GM06990 (cell line): Measurements from ENCODE around the gene CDK13.

Source experiments
- DNase-seq: peaks from one replicate; pipeline ENCODE4 v3.0.0-alpha.2; 2011; ENCODE audit not compliant: insufficient read length; ENCODE audit errors: extremely low read depth
- H3K27me3 ChIP-seq: replicated peaks from 2 replicates; pipeline ENCODE4 v1.6.0; 2011; ENCODE audit warnings: low read length; ENCODE audit not compliant: control insufficient read depth, insufficient read depth
- H3K36me3 ChIP-seq: 2 replicates; pipeline ENCODE4 v1.5.1; 2011; ENCODE audit warnings: low read length; ENCODE audit not compliant: control insufficient read depth, insufficient read depth
- H3K4me3 ChIP-seq: replicated peaks from 2 replicates; pipeline ENCODE4 v1.5.1; 2011; ENCODE audit warnings: low read depth, mild to moderate bottlenecking, control low read depth, low read length
- CTCF ChIP-seq: IDR thresholded peaks from 2 replicates; pipeline ENCODE4 v1.5.1; 2011; ENCODE audit warnings: low read length, control low read depth, mild to moderate bottlenecking, inconsistent platforms; ENCODE audit not compliant: insufficient read depth, poor library complexity, severe bottlenecking

Gene CDK13

DNA sequence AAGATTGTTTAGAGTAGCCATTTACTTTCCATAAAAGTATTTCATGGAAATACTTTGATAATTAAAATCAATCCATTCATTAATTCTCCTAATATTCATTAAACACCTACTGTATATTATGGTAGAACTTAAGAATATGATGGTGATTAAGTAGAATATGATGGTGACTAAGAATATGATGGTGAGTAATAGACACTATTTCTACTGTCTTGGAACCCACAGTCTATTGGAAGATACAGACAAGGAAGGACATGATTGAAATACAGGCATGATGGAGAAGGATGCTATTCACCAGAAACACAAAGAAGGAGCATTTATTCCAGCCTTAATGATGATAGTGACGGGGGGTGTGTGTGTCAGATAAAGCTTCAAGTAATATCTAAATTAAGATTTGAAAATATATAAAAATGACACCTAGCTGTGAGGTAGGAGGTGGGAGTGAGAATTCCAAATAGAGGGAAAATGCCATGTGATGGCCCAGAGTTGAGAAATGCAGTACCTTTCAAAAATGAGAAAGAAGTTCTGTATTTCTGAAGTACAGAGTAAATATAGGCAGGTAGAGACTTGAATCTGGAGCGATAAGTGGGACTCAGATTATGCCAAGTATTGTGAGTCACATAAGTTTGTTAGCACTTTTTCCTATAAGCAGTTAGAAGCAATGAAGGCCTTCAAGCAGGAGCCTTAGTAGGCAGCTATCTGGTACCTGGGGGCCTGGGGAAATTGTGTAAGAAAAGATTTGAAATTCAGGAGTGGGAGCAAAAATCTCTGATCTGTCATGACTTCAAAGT lies 12.5 kb upstream of the CDK13 start:
- Histone ChIP-seq H3K4me3 (no peak overlapping the region), H3K36me3 (no peaks in the 10 kb centered on the region), H3K27me3 (no peaks in the 10 kb centered on the region)
- no peak for TF ChIP-seq CTCF
- no peak for DNase-seq

DNA sequence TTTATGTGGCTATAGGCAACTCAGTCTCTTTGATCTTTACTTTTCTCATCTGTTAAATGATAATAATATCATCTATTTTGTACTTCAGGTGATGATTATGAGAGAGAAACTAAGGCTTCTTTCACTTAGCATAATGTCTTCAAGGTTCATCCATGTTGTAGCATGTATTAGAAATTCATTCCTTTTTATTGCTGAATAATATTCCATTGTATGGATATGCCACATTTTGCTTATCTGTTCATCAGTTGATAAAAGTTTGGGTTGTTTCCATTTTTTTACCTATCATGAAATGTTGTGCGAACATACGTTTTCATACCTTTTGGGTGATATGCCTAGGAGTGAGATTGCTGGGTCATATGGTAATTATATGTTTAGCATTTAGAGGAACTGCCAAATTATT lies 7.2 kb upstream of the CDK13 start:
- no peaks in the 10 kb centered on the region for H3K27me3 ChIP-seq
- H3K36me3 ChIP-seq: no peaks in the 10 kb centered on the region
- H3K4me3 ChIP-seq: no peak overlapping the region
- no peak for DNase-seq
- TF ChIP-seq CTCF: no peak

- DNase-seq: no peak
- Histone ChIP-seq H3K4me3 (no peak overlapping the region), H3K36me3 (no peaks in the 10 kb centered on the region), H3K27me3 (no peaks in the 10 kb centered on the region)
- TF ChIP-seq CTCF: no peak
Measured at GRCh38 chr7:39946693-39947092, 3.4 kb upstream of the CDK13 start.

DNA sequence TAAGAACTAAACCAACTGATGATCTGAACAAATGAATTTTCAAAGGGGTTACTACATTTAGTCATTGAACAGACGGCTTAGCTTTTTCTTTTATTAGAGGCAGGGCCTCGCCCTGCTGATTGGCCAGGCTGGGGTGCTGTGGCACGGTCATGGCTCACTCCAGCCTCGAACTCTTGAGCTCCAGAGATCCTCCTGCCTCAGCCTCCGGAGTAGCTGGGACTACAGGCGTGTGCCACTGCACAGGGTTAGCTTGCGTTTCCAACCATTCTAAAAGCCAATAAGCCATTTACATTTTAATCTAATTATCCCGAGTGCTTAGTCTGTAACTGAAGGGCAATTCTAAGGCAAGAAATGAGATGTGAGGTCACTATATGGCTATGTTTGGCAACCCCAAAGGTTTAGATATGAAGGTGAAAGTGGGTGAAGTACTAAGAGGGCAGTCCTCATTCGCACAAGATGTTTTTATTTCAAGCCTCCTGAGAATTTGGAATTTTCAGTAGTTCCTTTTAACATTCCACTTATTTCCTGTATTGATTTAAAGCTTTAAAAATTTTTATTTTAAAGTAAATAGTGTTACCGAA lies 1.6 kb upstream of the CDK13 start:
- peak overlapping the region; percentile 91 for H3K4me3 ChIP-seq
- no peak for TF ChIP-seq CTCF
- no peaks in the 10 kb centered on the region for H3K27me3 ChIP-seq
- DNase-seq: peak; percentile 26
- H3K36me3 ChIP-seq: no peaks in the 10 kb centered on the region

DNA sequence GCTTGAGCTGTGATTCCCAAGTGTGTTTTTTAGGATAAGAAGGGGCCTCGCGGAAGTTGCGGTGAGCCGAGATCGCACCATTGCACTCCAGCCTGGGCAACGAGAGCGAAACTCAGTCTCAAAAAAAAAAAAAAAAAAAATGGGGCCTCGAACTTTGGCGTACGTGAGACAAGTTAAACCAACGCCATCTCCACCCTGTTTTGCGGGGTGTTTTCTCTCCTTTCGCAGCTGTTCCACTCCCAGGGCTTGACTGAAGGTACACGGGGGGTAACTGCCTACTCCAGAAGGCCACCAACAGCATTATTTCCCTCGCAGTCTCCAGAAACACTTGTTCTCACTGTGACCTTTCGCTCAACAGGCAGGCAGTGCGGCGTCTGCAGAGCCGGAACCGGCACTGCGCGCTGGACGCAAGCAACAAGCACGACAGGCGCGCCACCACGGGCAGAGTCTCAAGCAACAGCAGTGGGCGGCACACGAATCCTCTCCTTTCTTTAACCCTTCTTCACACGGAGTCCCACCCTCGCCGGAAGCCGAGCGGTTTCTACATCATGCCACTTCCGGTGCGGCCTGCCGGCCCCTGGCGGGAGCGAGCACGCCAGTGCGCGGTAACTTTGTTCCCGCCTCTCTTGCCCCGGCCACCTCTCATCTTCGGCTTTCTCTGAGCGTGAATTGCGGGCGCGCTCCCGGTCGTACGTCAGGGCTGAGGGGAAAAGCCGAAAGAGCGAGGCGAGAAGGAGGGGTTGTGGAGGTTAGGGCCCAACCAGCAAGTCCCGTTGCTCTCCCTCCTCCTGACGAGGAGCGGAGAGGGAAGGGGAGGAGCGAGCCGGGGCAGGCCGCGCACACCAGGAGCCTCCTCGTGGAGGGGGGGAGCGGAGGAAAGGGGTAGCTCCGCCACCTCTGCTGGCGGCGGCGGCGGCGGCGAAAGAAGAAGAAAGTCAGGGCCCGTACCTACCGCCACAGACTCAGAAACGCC lies 814 bp upstream of the CDK13 start:
- peak; percentile 16 for TF ChIP-seq CTCF

More for the DNA sequence above, 814 bp upstream of the CDK13 start:
- DNase-seq: peak; percentile 99
- peak overlapping the region; percentile 91 for H3K4me3 ChIP-seq
- H3K27me3 ChIP-seq: no peaks in the 10 kb centered on the region
- no peaks in the 10 kb centered on the region for H3K36me3 ChIP-seq
